Measurements from ENCODE around the gene MID1. TPM values are rescaled to one million over a fixed set of nuclear protein-coding genes. Genes with fewer than 3 reads are reported as not detected.

MID1 gene
- polyA plus RNA-seq, 3 donors: 0.05 to 0.10 TPM; not detected in 1

- Histone ChIP-seq H3K4me1 (ENCODE audit: control insufficient read depth in 1 of 2, insufficient read depth in 2 of 2, low read length in 2 of 2) (no peaks in the 10 kb centered on the region), H4K20me1 (ENCODE audit: insufficient read depth, low read length) (no peaks in the 10 kb centered on the region), H3K4me3 (replicated peaks in 1 of 3; ENCODE audit: low read depth in 2 of 3, low read length in 3 of 3) (no peak overlapping the region), H3K79me2 (ENCODE audit: insufficient read depth, low read length) (no peaks in the 10 kb centered on the region), H3K36me3 (replicated peaks in 1 of 2; ENCODE audit: control insufficient read depth in 1 of 2, insufficient read depth in 2 of 2, low read length in 2 of 2) (no peaks in the 10 kb centered on the region), H3K9me3 (replicated peaks in 1 of 2; ENCODE audit: control insufficient read depth in 1 of 2, insufficient read depth in 1 of 2, low read length in 2 of 2) (no peaks in the 10 kb centered on the region), H2AFZ (ENCODE audit: insufficient read depth, low read depth, low read length, poor library complexity, severe bottlenecking) (no peak overlapping the region), H3K27me3 (ENCODE audit: control insufficient read depth in 2 of 2, insufficient read depth in 2 of 2, low read length in 2 of 2) (no peaks in the 10 kb centered on the region), H3K4me2 (replicated peaks; ENCODE audit: extremely low read depth, low read length, poor library complexity, severe bottlenecking) (no peak overlapping the region), H3K27ac (ENCODE audit: low read depth in 1 of 2, low read length in 2 of 2) (no peak overlapping the region), H3K9ac (ENCODE audit: insufficient read depth, low read length, poor library complexity, severe bottlenecking) (no peak overlapping the region)
- WGBS (ENCODE audit: insufficient coverage): no CpG with 5 or more reads among the region's 1 CpG
- no peak overlapping the region for H3K4me3 Mint-ChIP-seq
- DNase-seq: no peak
- H3K36me3 Mint-ChIP-seq: no peaks in the 10 kb centered on the region
- peaks cover 1 to 6% (median 2%) of the 10 kb centered on the region in 3 donors for H3K27me3 Mint-ChIP-seq (ENCODE audit: low read depth in 3 of 3)
- H3K9me3 Mint-ChIP-seq: peaks cover 0 to 6% (median 0%) of the 10 kb centered on the region in 7 donors
- TF ChIP-seq, protein P1, sequence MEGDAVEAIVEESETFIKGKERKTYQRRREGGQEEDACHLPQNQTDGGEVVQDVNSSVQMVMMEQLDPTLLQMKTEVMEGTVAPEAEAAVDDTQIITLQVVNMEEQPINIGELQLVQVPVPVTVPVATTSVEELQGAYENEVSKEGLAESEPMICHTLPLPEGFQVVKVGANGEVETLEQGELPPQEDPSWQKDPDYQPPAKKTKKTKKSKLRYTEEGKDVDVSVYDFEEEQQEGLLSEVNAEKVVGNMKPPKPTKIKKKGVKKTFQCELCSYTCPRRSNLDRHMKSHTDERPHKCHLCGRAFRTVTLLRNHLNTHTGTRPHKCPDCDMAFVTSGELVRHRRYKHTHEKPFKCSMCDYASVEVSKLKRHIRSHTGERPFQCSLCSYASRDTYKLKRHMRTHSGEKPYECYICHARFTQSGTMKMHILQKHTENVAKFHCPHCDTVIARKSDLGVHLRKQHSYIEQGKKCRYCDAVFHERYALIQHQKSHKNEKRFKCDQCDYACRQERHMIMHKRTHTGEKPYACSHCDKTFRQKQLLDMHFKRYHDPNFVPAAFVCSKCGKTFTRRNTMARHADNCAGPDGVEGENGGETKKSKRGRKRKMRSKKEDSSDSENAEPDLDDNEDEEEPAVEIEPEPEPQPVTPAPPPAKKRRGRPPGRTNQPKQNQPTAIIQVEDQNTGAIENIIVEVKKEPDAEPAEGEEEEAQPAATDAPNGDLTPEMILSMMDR (IDR thresholded peaks at IDR 0.05): no peak
- no peaks in the 10 kb centered on the region for H3K4me1 Mint-ChIP-seq
- intact Hi-C loops (cut with micrococcal nuclease): no loop called here
- H3K27ac Mint-ChIP-seq: no peak overlapping the region
Observed at GRCh38 chrX:10666102-10666501, 45.7 kb upstream of the MID1 start.

- H3K4me1 ChIP-seq (ENCODE audit: control insufficient read depth in 1 of 2, insufficient read depth in 2 of 2, low read length in 2 of 2): no peaks in the 10 kb centered on the region
- no peak for DNase-seq
- H4K20me1 ChIP-seq (ENCODE audit: insufficient read depth, low read length): no peaks in the 10 kb centered on the region
- H3K27me3 ChIP-seq (ENCODE audit: control insufficient read depth in 2 of 2, insufficient read depth in 2 of 2, low read length in 2 of 2): no peaks in the 10 kb centered on the region
- H3K9me3 ChIP-seq (replicated peaks in 1 of 2; ENCODE audit: control insufficient read depth in 1 of 2, insufficient read depth in 1 of 2, low read length in 2 of 2): no peaks in the 10 kb centered on the region
- H2AFZ ChIP-seq (ENCODE audit: insufficient read depth, low read depth, low read length, poor library complexity, severe bottlenecking): no peak overlapping the region
- no peaks in the 10 kb centered on the region for H3K79me2 ChIP-seq (ENCODE audit: insufficient read depth, low read length)
- TF ChIP-seq, protein P1 (IDR thresholded peaks at IDR 0.05): no peak
- H3K27ac ChIP-seq (ENCODE audit: low read depth in 1 of 2, low read length in 2 of 2): no peak overlapping the region
- WGBS (ENCODE audit: insufficient coverage): 95% methylated on average over 6 of the region's 7 CpGs
- Mint-ChIP-seq H3K4me1 (no peaks in the 10 kb centered on the region), H3K27me3 (ENCODE audit: low read depth in 3 of 3) (peaks cover 1 to 7% (median 2%) of the 10 kb centered on the region in 3 donors), H3K36me3 (no peaks in the 10 kb centered on the region), H3K4me3 (no peak overlapping the region), H3K27ac (no peak overlapping the region), H3K9me3 (peaks cover 0 to 6% (median 0%) of the 10 kb centered on the region in 7 donors)
- no peaks in the 10 kb centered on the region for H3K36me3 ChIP-seq (replicated peaks in 1 of 2; ENCODE audit: control insufficient read depth in 1 of 2, insufficient read depth in 2 of 2, low read length in 2 of 2)
- no peak overlapping the region for H3K9ac ChIP-seq (ENCODE audit: insufficient read depth, low read length, poor library complexity, severe bottlenecking)
- H3K4me2 ChIP-seq (replicated peaks; ENCODE audit: extremely low read depth, low read length, poor library complexity, severe bottlenecking): no peak overlapping the region
- intact Hi-C loops (cut with micrococcal nuclease): no loop called here
- H3K4me3 ChIP-seq (replicated peaks in 1 of 3; ENCODE audit: low read depth in 2 of 3, low read length in 3 of 3): no peak overlapping the region
Observed at GRCh38 chrX:10665681-10666080, 45.3 kb upstream of the MID1 start.
